HepG2 (cell line): ENCODE results near the gene BTD.

Experiments used
- EP300 ChIP-seq, 3 experiments: sonication (generic) in 1 of 3; formaldehyde crosslinking in 1 of 3; IDR thresholded peaks; 2 replicates each; pipeline versions ENCODE4 v1.5.1 to v1.6.1; 2011 to 2020; ENCODE audit warnings: low read depth in 2 of 3, low read length in 2 of 3, borderline replicate concordance in 1 of 3, improper control_type of control experiment in 1 of 3, mild to moderate bottlenecking in 1 of 3, missing genetic modification reagents in 1 of 3, moderate library complexity in 1 of 3
- FOXK1 ChIP-seq: sonication (generic); formaldehyde crosslinking; IDR thresholded peaks from 2 replicates; pipeline ENCODE4 v1.4.0; 2020; ENCODE audit warnings: low read depth, missing genetic modification reagents, borderline replicate concordance
- NFE2L1 ChIP-seq: sonication (generic); formaldehyde crosslinking; IDR thresholded peaks from 2 replicates; pipeline ENCODE4 v1.4.0; 2020; ENCODE audit warnings: missing genetic modification reagents, mild to moderate bottlenecking, borderline replicate concordance
- SMARCC2 ChIP-seq: fragments of 450-650 bp; IDR thresholded peaks from 2 replicates; pipeline ENCODE4 v1.6.1; 2017; ENCODE audit warnings: antibody characterized with exemption, mild to moderate bottlenecking
- XBP1 ChIP-seq: sonication (generic); formaldehyde crosslinking; IDR thresholded peaks from 2 replicates; pipeline ENCODE4 v1.5.0; 2020; ENCODE audit warnings: missing genetic modification reagents
- ZIK1 ChIP-seq: sonication (generic); formaldehyde crosslinking; IDR thresholded peaks from 2 replicates; pipeline ENCODE4 v1.5.0; 2020; ENCODE audit warnings: mild to moderate bottlenecking, low read depth, missing genetic modification reagents, borderline replicate concordance
- ZNF782 ChIP-seq: sonication (generic); formaldehyde crosslinking; IDR thresholded peaks from 2 replicates; pipeline ENCODE4 v1.4.0; 2020; ENCODE audit warnings: missing genetic modification reagents, mild to moderate bottlenecking, borderline replicate concordance

DNA sequence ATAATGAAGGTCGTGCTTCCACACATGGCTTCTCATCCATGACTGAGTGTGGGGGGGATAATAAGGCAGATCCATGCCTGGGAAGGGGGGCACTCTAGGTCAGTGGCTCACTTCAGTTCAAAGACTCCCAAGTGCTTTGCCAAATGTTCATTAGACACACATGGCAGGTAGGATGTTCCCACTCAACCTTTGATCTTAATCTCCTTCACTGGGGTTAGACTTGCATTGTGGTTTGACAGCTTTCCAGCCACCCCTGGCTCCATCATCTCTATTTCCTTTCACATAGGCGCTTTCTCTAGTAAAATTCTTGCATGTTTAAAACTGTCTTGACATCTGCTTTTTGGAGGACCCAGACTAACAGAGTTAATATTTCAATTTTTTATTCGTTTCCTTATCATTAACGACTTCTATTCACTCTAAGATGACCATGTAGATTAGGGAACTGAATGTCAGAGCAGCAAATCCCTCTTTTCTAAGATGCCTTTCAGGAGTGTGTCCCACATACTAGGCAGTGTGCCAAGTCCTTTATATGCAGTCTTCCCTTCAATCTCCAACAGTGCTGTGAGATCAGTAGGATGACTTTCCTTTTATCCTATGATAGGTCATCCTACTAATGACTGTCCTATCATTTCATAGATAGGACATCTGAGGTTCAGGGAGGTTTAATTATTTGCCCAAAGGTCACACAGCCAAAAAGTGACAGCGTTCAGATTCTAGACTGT, 57.9 kb downstream of the BTD start:
- TF ChIP-seq NFE2L1 = no peak
- no peak for TF ChIP-seq ZNF782
- TF ChIP-seq SMARCC2 = no peak
- no peak for TF ChIP-seq FOXK1 (CRISPR knock-in tag)
- no peak for TF ChIP-seq XBP1 (CRISPR knock-in tag)
- no peak for TF ChIP-seq ZIK1 (CRISPR knock-in tag)
- TF ChIP-seq EP300 (IDR thresholded peaks at IDR 0.05; ENCODE audit: low read depth in 2 of 2, low read length in 2 of 2) = no peak
- no peak for TF ChIP-seq EP300 (CRISPR knock-in tag; IDR thresholded peaks at IDR 0.05; ENCODE audit: borderline replicate concordance)
